ENCODE results near the gene HCFC2. TPM values are rescaled to one million over a fixed set of nuclear protein-coding genes. Genes with fewer than 3 reads are reported as not detected.
"Not testable (repeated sequence)": the region's sequence is repeated elsewhere in the genome, so short reads cannot be mapped to it uniquely, and the experiment has no call there.

The HCFC2 gene
- 20.8 to 26.9 TPM (median 23.5 TPM) in 3 replicates for total RNA-seq
- long read RNA-seq, full-length matches to known transcripts, result 32 of 46 reads
- long read RNA-seq, partial matches to known transcripts, result 0 of 46 reads
- long read RNA-seq, other reads (novel, unspliced or antisense), result 14 of 46 reads

DNA sequence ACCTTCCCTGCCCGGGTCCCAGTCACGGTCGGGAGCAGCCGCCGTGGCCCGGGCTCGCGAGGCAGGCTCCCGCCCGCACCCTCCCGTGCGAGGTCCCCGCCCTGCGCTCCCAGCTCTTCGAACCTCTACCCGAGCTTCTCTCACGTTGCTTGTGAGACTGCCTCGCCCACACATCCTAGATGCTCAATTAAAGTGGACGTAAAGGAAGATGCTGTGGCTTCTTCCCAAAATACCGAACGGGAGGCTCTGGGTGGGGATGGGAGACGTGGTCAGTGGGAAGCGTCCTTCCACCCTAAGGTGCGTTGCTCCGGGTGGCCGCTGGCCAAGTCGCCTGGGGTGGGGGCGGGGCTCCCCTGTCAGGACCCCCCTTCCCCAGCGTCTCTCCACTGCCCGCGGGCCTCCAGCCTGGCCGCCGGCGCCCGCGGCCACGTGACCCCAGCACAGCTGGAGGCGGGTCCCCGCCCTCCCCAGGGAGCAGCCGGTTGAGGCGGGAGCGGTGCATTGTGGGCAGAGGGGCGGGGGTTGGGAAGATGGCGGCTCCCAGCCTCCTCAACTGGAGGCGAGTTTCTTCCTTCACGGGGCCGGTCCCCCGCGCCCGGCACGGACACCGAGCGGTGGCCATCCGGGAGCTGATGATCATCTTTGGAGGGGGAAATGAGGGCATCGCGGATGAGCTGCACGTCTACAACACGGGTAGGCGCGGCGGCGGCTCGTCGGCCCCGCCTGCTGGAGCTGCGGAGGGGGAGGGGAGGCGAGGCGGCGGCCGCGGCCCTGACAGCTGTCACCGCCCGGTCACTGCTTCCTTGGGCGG is at the start of gene HCFC2:
TSS of gene HCFC2 (plus strand) at position 501 of the 811 bp plus-strand sequence. CDS start at position 531, 30 bp downstream.
- peaks cover 5% of the 10 kb centered on the region for H3K36me3 Mint-ChIP-seq (ENCODE audit: low read depth)
- H3K4me3 Mint-ChIP-seq (ENCODE audit: unreplicated experiment), result peak within 1 kb of the TSS; percentile 96
- peak within 1 kb of the TSS; percentile 92 for H3K27ac Mint-ChIP-seq (ENCODE audit: unreplicated experiment)
- peak; percentile 94 for DNase-seq (ENCODE audit: low spot score)
- TF ChIP-seq, protein P1, sequence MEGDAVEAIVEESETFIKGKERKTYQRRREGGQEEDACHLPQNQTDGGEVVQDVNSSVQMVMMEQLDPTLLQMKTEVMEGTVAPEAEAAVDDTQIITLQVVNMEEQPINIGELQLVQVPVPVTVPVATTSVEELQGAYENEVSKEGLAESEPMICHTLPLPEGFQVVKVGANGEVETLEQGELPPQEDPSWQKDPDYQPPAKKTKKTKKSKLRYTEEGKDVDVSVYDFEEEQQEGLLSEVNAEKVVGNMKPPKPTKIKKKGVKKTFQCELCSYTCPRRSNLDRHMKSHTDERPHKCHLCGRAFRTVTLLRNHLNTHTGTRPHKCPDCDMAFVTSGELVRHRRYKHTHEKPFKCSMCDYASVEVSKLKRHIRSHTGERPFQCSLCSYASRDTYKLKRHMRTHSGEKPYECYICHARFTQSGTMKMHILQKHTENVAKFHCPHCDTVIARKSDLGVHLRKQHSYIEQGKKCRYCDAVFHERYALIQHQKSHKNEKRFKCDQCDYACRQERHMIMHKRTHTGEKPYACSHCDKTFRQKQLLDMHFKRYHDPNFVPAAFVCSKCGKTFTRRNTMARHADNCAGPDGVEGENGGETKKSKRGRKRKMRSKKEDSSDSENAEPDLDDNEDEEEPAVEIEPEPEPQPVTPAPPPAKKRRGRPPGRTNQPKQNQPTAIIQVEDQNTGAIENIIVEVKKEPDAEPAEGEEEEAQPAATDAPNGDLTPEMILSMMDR (IDR thresholded peaks at IDR 0.05), result peak; percentile 26
- no peaks in the 10 kb centered on the region for H3K9me3 Mint-ChIP-seq (ENCODE audit: low read depth)
- H3K27me3 Mint-ChIP-seq (ENCODE audit: low read depth), result no peaks in the 10 kb centered on the region
- peaks cover 28% of the 10 kb centered on the region for H3K4me1 Mint-ChIP-seq (ENCODE audit: low read depth)

DNA sequence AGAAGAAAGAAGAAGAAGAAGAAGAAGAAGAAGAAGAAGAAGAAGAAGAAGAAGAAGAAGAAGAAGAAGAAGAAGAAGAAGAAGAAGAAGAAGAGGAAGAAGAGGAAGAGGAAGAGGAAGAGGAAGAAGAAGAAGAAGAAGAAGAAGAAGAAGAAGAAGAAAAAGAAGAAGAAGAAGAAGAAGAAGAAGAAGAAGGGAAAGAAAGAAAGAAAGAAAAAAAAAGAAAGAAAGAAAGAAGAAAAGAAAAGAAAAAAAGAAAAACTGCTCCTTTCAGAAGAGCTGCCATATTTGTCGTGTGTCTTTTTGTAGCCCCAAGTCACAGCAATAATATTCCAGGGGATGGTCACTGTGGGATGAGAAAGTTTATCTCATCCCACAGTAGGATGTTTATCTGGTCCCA is 42.5 kb upstream of the HCFC2 start:
- H3K36me3 Mint-ChIP-seq (ENCODE audit: low read depth), result peaks cover 17% of the 10 kb centered on the region
- H3K27ac Mint-ChIP-seq (ENCODE audit: unreplicated experiment); H3K9me3 Mint-ChIP-seq (ENCODE audit: low read depth); H3K27me3 Mint-ChIP-seq (ENCODE audit: low read depth); H3K4me3 Mint-ChIP-seq (ENCODE audit: unreplicated experiment); DNase-seq (ENCODE audit: low spot score); H3K4me1 Mint-ChIP-seq (ENCODE audit: low read depth): not testable (repeated sequence)

DNA sequence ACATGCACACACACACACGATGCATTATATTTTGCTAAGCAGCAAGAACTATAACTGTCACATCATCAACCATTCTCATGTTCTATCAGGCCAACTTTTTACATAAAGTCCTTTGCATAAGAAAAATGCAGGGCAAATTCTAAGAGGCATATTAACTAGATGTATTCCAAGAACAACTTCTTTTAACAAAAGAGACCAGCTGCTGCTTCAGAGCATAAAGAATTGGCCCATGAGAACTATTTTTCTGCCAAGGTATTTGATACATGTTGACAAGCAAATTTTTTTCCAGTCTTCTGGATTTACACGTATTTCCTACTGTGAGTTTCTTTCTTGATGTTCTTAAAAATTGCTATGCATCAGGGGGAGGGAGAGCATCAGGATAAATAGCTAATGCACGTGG is 41.5 kb upstream of the HCFC2 start:
- Mint-ChIP-seq H3K4me1 (ENCODE audit: low read depth) (no peaks in the 10 kb centered on the region), H3K36me3 (ENCODE audit: low read depth) (peaks cover 17% of the 10 kb centered on the region), H3K27me3 (ENCODE audit: low read depth) (no peaks in the 10 kb centered on the region), H3K27ac (ENCODE audit: unreplicated experiment) (no peak overlapping the region), H3K9me3 (ENCODE audit: low read depth) (peaks cover 4% of the 10 kb centered on the region), H3K4me3 (ENCODE audit: unreplicated experiment) (no peak overlapping the region)
- no peak for DNase-seq (ENCODE audit: low spot score)
- TF ChIP-seq, protein P1 (IDR thresholded peaks at IDR 0.05), result no peak

DNA sequence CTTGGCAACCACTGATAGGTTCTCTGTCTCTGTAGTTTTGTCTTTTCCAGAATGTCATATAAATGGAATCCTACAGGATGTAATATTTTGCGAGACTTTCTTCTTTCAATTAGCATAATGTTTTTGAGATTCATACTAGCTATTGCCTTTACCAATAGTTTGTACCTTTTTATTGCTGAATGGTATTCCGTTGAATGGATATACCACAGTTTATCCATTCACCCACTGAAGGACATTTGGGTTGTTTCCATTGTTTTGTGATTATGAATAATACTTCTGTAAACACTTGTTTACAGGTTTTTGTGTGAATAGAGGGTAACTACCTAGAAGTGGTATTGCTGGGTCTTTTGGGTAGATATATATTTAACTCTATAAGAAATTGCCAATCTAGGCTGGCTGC is 40.6 kb upstream of the HCFC2 start:
- H3K36me3 Mint-ChIP-seq (ENCODE audit: low read depth), result peaks cover 17% of the 10 kb centered on the region
- no peaks in the 10 kb centered on the region for H3K27me3 Mint-ChIP-seq (ENCODE audit: low read depth)
- DNase-seq (ENCODE audit: low spot score), result no peak
- H3K27ac Mint-ChIP-seq (ENCODE audit: unreplicated experiment), result no peak overlapping the region
- H3K4me3 Mint-ChIP-seq (ENCODE audit: unreplicated experiment), result no peak overlapping the region
- H3K4me1 Mint-ChIP-seq (ENCODE audit: low read depth), result no peaks in the 10 kb centered on the region
- TF ChIP-seq, protein P1 (IDR thresholded peaks at IDR 0.05), result no peak
- H3K9me3 Mint-ChIP-seq (ENCODE audit: low read depth), result peaks cover 4% of the 10 kb centered on the region

DNA sequence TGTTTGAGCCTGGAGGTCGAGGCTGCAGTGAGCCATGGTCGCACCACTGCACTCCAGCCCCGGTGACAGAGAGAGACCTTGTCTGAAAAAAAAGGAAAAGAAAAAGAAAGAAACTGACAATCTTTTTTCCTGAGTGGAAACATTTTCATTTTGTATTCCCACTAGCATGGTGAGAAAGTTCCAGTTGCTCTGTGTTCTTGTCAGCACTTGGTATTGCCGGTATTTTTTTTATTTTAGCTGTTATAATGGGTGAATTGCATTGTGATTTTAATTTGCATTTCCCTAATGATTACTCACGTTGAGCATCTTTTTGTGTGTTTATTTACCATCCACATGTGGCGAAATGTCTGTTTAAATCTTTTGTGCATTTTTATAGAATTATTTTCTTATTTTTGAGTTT is 40.0 kb upstream of the HCFC2 start:
- no peak for DNase-seq (ENCODE audit: low spot score)
- Mint-ChIP-seq H3K27me3 (ENCODE audit: low read depth) (no peaks in the 10 kb centered on the region), H3K4me1 (ENCODE audit: low read depth) (no peaks in the 10 kb centered on the region)

More for the DNA sequence above, 40.0 kb upstream of the HCFC2 start:
- Mint-ChIP-seq H3K9me3 (ENCODE audit: low read depth) (peaks cover 4% of the 10 kb centered on the region), H3K36me3 (ENCODE audit: low read depth) (peaks cover 16% of the 10 kb centered on the region), H3K4me3 (ENCODE audit: unreplicated experiment) (no peak overlapping the region), H3K27ac (ENCODE audit: unreplicated experiment) (no peak overlapping the region)
- TF ChIP-seq, protein P1 (IDR thresholded peaks at IDR 0.05), result no peak

Measured in chondrocyte (in vitro differentiated cells).